ENCODE data around the gene PRRC2B.
A peak's percentile ranks its signal among the peaks of the same experiment; 100 is the strongest.
"Not testable (repeated sequence)": the region's sequence is repeated elsewhere in the genome, so short reads cannot be mapped to it uniquely, and the experiment has no call there.

PRRC2B gene

DNA sequence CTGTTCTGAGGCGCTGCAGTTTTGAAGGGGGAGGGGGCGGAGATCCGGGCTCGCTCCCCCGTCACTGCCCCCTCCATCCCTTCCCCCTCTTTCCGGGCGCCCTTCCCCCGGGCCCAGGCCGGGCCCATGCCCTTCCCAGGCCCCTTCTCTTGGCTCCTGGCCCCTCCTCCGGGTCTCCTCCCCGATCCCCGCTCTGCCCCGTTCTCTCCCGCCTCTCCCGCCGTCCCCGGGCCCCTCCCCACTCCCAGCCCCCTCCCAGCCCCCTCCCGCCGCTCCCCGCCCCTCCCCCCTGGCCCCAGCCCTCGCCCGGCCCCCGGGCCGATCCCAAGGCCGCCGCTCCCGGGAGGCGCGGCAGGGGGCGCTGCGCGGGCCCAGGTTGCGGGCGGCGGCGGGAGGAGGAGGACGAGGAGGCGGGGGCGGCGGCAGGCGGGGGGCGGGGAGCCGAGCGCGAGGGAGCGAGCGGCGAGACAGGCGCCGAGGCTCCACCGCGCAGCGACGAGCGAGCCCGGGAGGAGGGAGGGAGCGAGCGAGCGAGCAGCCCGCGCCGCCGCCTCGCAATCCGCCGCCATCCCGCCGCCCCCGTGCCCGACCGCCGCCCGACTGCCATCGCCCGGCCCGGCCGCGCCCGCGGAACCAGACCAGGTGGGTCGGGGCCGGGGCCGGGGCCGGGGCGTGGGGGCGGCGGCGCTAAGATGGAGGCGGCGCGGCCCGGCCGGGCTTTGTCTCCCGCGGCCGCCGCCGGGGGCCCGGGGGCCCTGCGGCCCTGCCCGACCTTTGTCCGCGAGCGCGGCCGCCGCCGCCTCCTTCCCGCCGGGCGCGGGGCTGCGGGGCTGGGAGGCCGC, at the start of gene PRRC2B:
PRRC2B (plus strand) TSS at position 465 of the 842 bp plus-strand sequence. CDS start 36,059 bp downstream, outside the sequence.
- DNase-seq (ENCODE audit: low spot score), result peak; percentile 85

DNA sequence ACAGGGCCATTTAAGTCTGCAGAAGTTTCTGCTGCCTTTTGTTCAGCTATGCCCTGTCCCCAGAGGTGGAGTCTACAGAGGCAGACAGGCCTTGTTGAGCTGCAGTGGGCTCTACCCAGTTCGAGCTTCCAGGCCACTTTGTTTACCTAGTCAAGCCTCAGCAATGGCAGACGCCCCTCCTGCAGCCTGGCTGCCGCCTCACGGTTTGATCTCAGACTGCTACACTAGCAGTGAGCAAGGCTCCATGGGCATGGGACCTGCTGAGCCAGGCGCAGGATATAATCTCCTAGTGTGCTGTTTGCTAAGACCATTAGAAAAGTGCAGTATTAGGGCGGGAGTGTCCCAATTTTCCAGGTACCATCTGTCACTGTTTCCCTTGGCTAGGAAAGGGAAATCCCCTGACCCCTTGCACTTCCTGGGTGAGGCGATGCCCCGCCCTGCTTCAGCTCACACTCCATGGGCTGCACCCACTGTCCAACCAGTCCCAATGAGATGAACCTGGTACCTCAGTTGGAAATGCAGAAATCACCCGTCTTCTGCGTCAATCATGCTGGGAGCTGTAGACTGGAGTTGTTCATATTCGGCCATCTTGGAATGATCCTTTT, 48.9 kb upstream of the PRRC2B start:
- DNase-seq (ENCODE audit: low spot score), result not testable (repeated sequence)

DNA sequence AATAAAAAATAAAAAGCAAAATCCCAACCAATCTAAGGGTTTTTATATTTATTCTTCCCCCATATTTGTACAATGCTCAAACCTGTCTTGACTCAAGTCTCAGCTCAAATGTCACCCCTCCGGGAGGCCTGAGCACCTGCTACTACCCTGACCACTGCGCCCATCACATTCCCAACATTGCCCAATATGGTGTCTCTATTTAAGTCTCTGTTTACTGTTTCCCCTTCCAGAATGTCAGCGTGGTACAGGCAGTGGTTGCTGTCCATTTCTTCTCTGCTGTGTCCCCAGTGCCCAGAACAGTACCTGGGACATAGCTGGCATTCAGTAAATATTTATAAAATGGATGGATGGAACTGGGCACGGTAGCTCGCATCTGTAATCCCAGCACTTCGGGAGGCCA, 47.3 kb upstream of the PRRC2B start:
- DNase-seq (ENCODE audit: low spot score), result no peak

DNA sequence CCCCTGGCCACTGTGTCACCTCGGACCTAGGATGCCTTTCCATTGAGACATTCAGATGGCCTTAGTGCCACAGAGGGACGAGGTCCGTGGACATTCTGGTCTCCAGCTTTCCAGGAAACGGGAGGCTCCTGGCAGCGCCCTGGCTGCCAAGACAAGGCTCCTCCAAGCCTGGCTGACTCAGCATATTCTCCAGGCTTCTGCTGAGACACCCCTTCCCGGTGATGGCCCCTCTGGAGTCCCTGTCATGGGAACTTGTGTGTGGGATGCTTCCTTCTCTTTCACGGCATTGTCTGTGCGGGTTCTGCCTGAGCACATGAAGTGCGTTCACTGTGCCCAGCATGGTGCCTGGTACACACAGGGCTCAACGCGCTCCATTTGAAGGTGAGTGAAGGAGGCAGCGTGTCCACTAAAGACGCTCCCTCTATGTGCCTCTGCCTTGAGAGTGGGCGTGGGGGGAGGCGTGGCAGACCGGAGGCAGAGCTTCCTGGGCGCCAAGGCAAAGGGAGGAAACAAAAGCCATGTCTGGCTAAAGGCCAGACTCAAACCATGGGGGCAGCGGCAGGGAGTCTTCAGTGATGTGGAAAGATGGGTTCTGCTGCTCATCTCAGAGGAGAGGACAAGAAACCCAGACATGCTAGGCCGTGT, 46.4 kb upstream of the PRRC2B start:
- DNase-seq (ENCODE audit: low spot score), result no peak

DNA sequence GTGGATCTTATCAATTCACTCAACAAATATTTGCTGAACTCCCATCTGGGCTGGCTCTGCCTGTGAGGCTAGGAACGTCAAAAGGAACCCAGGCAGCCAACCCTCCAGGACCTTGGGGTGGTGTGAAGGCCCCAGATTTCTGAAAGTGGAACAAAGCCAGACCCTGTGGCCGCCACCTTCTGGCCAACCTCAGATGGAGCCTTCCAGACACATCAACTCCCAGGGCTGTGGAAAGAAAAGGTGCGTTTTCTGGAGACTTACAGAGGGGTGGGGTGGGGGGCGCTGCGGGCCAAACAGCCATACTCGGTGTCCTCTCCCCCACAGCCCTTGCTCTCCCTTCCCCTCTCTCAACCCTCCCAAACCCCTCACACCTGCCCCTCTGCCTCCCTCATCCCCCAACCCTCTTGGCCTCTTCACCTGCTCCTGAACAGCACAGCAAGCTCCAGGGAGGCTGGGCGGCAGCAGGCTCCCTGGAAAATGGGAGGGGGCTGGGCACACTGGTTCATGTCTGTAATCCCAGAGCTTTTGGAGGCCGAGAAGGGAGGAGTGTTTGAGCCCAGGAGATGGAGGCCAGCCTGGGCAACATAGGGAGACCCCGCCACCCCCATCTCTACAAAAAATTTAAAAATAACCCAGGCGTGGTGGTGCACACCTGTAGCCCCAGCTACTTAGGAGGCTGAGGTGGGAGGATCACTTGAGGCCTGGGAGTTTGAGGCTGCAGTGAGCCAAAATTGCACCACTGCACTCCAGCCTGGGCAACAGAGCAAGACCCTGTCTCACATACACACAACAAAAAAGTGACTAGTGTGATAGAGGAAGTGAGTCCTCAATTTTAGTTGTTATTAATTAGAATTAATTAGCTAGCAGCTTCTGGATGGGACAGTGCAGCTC, 45.0 kb upstream of the PRRC2B start:
- DNase-seq (ENCODE audit: low spot score), result no peak

DNA sequence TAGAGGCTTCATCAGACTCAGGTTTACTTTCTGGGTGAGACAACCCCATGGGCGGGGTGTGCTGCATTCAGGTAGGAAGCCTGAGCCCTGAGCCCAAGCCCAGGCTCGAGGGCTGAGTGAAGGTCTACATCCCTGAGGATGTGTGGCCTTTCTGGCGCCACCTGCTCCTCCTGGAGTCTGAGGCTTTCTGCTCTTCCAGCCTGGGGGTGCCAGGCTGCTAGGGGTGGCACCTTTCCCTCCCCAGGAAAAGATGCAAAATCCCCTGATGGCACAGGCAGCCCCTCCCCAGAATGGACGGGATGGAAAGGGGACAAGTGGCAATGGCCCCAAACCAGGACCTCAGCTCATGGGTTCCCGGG, 44.4 kb upstream of the PRRC2B start:
- DNase-seq (ENCODE audit: low spot score), result no peak

DNA sequence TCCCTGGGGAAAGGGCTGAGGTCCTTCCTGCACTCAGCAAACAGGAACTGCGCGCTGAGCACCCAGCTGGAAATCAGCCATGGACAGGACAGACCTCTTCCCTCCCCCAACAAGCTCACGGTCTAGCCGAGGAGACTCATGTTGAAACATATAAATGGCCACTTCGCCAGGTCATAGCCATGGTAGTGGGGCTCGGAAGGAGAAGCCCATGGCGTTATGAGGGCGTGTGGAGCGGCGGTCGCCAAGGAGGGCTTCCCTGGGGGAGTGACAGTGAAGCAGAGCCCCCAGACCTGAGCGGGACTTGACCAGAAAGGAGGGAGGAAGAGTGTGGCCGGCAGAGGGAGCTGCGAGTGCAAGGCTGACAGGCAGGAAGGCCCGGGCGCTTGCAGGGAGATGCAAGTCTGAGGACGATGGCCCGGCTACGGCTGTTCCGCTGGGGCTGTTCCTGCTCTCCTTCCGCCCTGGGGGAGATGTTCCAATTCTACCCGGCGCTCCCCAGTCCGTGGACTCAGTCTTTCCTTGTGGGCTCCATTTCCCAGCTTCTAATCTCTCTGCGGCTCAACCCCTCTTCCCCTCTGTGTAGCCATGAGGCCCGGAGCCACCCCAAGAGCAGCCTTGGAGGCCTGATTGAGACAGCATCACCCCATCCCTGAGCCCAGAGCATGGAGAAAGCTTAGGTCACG, 43.9 kb upstream of the PRRC2B start:
- DNase-seq (ENCODE audit: low spot score), result peak; percentile 83

DNA sequence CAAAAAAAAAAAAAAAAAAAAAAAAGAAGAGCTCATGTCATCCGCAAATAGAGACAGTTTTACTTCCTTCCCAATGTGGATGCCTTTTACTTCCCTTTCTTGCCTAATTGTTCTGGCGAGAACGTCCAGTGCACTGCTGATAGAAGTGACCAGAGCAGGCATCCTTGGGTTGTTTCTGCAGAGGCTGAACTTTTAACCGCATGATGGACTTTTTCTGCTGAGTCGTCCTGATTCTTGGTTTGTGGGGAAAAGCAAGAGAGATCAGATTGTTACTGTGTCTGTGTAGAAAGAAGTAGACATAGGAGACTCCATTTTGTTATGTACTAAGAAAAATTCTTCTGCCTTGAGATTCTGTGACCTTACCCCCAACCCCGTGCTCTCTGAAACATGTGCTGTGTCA, 37.4 kb upstream of the PRRC2B start:
- not testable (repeated sequence) for DNase-seq (ENCODE audit: low spot score)

DNA sequence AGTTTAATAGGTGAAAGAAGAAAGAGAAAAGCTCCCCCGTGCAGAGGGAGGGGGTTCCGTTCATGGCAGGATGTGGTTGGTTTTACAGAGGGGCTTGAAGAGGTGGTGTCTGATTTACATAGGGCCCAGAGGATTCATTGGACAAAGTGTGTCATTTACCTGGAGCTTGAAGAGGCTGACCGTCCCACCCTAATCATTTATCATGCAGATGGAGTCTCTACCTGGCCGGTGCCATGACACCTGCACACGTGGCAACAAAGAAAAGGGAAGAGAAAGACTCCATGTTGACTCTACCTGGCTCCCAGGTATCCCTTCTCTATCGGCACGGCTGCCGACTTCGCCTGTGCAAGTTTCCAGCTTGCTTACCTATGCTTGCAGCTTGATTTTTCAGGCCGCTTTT, 35.3 kb upstream of the PRRC2B start:
- DNase-seq (ENCODE audit: low spot score), result no peak

DNA sequence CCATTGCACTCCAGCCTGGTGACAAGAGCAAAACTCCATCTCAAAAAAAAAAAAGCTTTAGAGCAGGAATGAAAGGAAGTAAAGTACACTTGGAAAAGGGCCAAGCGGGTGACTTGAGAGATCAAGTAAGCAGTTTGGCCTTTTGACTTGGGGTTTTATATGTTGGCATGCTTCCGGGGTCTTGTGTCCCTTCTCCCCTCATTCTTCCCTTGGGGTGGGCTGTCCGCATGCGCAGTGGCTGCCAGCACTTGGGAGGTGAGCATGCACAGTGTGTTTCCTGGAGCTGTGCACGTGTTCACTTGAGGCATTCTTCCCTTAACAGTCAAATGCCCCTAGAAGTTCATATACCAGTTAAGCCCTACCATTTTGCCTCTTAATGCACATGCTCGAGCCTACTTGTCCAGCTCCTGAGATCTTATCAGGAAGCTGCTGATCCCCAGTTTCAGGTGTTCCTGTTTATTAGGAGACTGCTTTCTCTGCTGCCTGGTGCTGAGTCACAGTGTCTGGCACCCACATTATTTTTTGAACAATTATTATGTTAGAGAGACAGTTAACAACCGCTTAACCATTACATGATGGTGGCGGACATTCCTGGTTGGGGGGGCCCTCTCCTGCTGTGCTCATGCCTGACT, 32.6 kb upstream of the PRRC2B start:
- DNase-seq (ENCODE audit: low spot score), result peak; percentile 84

DNA sequence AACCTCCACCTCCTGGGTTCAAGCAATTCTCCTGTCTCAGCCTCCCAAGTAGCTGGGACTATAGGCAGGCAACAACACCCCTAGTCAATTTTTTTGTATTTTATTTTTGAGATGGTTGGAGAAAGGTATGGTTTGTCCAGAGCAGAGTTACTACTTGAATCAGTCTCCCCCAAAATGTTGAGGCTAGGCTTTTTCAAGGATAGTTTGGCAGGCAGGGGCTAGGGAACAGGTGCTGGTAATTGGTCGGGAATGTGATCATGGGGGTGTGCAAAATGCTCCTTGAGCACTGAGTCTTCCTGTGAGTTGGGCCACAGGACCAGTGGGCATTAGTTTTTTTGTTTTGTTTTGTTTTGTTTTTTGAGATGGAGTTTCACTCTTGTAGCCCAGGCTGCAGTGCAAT, 28.3 kb upstream of the PRRC2B start:
- no peak for DNase-seq (ENCODE audit: low spot score)

DNA sequence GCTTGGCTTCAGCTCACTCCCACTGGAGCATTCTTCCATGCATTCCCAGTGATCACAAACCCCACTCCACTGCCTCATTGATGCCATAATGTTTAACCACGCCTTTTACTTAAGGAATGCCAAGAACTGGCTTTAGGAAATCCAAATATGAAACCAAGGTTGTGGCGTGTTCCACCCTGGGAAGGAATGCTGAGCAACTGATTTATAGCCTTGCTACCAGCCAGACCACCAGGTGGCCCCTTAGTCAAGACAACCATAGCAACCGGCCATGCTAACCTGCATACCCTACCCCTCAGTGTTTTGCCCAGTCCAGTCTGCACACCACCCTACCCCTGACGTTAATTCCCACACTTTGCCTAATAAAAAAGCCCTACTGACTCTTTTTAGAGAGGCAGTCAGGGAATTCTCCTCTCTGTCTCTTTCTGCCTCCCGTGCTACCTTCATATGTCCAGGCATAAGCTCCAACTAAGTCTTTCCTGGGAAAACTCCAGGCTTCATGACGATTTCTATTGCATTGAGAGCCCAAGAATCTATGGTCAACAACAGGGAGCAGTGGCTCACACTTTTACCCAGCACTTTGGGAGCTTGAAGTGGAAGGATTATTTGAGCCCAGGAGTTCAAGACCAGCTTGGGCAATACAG, 27.0 kb upstream of the PRRC2B start:
- DNase-seq (ENCODE audit: low spot score), result peak; percentile 69

DNA sequence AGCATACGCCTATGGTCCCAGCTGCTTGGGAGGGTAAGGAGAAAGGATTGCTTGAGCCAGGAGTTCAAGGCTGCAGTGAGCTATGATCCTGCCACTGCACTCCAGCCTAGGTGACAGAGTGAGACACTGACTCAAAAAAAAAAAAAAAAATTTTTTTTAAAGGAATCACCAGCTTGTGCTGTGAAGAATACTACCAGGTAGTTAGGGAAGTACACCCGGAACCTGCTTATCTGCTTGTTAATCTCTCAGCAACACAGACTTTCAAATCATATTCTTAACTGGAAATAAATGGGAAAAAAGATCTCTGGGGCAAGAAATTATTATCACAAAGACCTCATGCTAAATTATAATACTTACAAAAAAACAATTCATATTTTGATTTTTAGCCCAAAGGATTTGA, 26.4 kb upstream of the PRRC2B start:
- no peak for DNase-seq (ENCODE audit: low spot score)

DNA sequence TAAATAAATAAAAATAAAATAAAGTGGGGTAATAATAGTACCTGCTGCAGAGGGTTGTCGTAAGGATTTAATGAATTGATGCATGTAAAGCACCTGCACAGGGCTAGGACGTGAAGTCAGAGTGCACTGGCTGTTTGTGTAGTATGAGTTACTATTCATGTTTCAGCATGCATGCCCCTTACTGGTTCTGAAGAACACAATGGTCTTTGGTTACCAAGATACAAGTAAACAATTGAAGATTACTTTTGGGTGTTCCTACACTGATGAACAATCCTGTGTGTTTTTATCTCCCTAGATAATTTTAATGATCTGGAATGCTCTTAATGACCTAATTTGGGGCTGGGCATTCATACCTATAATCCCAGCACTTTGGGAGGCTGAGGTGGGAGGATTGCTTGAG, 23.2 kb upstream of the PRRC2B start:
- DNase-seq (ENCODE audit: low spot score), result no peak

DNA sequence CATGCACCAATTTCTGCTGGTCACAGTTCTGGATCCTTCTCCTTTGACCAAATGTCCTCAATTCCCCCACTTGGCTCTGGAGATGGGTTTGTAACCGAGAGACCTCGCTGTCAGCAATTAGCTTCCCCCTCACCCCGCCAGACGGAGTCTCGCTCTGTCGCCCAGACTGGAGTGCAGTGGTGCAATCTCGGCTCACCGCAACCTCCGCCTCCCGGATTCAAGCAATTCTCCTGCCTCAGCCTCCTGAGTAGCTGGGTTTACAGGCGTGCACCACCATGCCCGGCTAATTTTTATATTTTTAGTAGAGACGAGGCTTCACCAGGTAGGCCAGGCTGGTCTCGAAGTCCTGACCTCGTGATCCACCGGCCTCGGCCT, 21.3 kb upstream of the PRRC2B start:
- not testable (repeated sequence) for DNase-seq (ENCODE audit: low spot score)

DNA sequence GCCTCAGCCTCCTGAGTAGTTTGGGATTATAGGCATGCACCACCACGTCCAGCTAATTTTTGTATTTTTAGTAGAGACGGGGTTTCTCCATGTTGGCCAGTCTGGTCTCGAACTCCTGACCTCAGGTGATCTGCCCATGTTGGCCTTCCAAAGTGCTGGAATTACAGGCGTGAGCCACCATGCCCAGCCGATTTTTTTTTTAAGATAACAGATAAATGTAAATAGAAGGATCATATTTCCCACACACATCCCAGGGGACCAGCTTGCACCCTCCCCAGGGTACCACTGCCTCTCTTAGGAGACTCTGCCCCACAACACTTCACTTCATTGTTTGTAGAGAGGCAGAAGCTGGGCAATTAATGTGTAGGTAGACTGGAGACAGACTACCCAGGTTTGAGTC, 19.2 kb upstream of the PRRC2B start:
- not testable (repeated sequence) for DNase-seq (ENCODE audit: low spot score)

DNA sequence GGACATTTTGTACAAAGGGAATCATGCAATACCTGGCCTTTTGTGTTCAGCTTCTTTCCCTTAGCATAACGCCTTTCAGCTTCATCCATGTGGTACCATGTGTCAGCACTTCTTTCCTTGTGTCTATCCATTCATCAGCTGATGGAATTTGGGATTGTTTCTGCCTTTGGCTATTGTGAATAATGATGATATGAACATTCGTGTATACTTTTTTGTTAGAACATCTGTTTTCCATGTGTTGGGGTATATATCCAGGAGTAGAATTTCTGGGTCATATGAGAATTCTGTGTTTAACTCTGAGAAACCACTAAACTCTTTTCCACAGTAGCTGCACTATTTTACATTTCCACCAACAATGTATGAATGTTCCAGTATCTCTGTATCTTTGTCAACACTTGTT, 14.8 kb upstream of the PRRC2B start:
- DNase-seq (ENCODE audit: low spot score), result no peak

DNA sequence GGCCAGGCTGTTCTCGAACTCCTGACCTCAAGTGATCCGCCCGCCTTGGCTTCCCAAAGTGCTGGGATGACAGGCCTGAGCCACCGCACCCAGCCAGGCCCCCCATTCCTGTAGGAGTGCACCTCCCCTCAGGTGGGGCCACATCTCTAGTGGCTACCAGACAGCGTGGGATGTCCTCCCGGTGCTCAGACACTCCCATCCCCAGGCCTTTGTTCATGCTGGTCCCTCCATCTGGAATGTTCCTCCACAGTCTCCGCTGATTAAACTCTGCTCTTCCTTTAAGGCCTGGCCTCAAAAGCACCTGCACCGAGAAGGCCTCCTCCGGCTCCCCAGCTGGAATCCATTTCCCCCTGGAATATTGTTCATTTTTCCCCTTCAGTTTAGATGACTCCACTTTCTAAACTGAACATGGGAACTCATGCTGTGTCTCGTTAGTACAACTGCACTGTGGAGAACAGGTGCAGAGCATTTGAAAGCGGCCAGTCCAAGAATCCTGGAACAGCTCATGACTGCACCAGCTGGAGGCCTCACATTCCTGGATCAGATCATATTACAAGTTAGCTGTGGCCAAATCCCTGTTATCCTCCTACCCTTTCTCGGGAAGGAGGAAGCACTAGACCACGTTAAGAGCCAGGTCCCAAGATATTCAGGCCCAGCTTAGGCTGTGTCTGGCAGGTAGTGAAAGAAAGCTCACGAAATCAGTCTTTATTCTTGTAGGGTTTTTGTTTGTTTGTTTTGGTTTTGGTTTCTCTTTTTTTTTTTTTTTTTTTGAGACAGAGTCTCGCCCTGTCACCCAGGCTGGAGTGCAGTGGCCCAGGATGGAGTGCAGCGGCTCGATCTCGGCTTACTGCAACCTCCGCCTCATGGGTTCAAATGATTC, 10.8 kb upstream of the PRRC2B start:
- DNase-seq (ENCODE audit: low spot score), result peak; percentile 85

DNA sequence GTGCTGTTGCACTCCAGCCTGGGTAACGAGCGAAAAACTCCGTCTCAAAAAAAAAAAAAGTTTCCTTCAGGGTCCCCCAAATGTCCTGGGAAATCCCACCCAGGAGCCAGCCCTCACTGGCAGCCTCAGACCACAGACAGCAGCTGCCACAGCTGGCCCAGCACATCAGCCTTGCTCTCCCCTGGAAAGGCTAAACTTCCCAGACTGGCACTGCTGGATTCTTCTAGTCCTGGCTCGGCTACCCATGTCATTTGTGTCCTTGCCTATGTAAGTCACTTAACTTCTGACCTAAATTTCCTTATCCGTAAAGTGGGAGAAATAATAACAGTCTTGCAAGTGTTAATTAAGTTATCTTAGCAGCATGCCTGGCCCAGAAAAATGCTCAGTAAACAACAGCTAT, 8.6 kb upstream of the PRRC2B start:
- DNase-seq (ENCODE audit: low spot score), result no peak

DNA sequence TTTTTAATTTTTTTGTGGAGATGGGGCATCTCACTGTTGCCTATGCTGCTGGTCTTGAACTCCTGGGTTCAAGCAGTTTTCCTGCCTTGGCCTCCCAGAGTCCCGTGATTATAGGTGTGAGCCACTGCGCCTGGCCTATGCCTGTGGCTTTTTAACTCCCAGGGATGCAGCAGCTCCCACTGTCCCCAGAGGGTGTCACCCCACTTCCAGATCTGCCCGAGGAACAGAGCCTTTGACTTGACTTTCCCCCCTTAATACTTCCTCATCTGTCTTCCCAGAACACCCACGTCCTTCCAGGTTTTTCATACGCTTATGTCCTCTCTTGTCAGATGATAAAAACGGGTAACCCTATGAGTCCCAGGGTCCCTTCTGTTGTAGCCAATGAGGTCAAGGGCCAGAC, 7.6 kb upstream of the PRRC2B start:
- DNase-seq (ENCODE audit: low spot score), result no peak

Measured in kidney tubule cell (primary cell).